HG03442 (cell line): ENCODE data around the gene ZNF485.
A peak's percentile ranks its signal among the peaks of the same experiment; 100 is the strongest.
"Not testable (repeated sequence)": the region's sequence is repeated elsewhere in the genome, so short reads cannot be mapped to it uniquely, and the experiment has no call there.

Experiments
- ATAC-seq: cut with Tn5 transposase; IDR thresholded peaks from one replicate; pipeline ENCODE4 v1.9.1; 2021; ENCODE audit warnings: mild to moderate bottlenecking, moderate library complexity; ENCODE audit not compliant: unreplicated experiment

Gene ZNF485

GRCh38 chr10:43606323-43607198 lies at the start of gene ZNF485:
ZNF485 (plus strand) TSS chr10:43606438; CDS start chr10:43607051, 613 bp downstream.
- peak; percentile 98 for ATAC-seq

GRCh38 chr10:43557214-43557613 lies 49.0 kb upstream of the ZNF485 start:
- ATAC-seq = no peak

- no peak for ATAC-seq
Observed at GRCh38 chr10:43569681-43570080, 36.6 kb upstream of the ZNF485 start.

DNA sequence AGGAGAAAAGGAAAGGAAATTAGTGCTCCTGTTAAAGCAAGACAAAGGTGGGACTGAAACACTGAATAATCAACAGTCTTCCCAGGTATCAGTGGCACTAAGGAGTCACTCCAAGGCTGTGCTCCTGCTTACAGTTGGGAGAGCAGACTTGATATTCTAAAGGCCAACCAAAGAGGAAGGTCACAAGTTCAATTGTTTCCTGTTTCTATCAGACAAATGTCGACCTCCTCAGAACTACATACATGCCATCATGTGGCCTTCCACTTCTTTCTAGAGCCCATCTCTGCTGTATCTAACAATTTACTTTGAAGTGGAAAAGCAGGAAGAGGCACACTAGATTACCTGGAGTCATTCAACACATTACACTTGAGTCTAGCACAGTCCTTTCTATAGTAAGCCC lies 35.3 kb upstream of the ZNF485 start:
- no peak for ATAC-seq

DNA sequence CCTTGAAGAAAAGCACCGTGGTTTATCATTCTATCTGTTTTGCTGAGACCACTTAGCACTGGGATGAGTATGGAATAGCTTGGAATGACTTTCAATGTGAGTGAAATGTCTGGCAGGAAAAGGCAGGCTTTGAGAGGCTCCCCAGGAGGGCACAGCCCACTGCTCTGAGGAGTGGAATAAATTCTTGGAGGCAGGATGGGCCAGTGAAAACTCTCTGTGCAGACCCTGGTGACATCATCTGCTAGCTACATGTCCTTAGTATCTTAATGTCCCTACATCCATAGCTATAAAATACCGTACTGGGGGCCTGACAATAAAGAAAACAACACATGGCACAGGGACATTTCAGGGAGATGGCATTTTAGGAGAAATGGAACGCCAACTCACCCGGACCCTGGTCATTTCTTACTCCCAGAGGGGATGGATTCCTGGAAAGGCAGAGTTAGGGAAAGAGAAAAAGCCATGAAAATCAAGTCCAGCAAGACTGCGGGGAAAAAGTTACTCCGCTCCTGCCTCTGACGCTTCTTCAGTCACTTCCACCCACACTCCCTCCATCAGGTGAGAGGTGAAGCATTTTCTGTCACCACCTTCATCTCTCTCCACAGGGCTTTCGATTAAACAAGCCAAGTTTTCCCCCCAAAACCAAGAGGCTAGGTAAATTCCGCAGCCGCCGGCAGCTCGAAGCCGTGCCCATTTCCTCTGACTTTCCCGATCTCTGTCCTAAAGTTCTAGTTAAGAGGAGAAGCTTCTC lies 32.8 kb upstream of the ZNF485 start:
- ATAC-seq = no peak

GRCh38 chr10:43574001-43574892 lies 32.0 kb upstream of the ZNF485 start, which contains the start of gene ZNF239:
ZNF239 (minus strand) TSS chr10:43574616; CDS start chr10:43558079, 16,537 bp downstream.
- ATAC-seq = peak; percentile 91

DNA sequence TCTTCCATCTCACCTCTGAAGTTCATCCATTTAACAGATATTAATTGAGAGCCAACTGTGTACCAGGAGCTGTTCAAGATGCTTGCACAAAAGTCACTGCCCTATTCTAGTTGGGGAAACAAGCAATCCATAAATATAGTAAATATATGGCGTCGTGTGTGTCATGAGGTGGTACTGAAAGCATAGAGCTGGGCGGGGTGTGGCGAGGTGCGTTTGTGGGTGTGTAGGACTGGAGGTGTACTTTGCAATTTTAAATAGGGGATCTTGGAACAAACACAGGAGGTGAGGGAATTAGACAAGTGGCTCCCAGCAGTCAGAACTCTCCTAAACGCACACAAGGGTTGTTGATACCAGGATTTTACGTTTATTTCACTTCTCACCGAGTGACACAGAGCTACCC lies 31.3 kb upstream of the ZNF485 start:
- no peak for ATAC-seq

GRCh38 chr10:43576062-43576461 lies 30.2 kb upstream of the ZNF485 start:
- ATAC-seq = no peak

DNA sequence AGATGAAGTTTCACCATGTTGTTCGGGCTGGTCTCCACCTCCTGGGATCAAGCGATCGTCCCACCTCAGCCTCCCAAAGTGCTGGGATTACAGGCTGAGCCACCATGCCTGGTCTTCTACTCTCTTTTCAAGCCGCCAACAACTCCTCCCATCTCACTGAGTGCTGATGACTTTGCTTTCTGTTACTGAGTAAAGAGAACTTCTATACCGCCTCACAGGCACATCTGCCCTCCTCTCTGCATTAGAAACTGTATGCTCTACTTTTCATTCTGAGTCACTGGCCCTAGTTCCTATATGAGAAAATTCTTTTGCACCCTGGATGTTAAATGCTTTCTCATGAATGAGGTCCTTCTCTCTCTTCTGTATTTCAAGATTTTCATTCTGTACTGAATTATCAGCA lies 29.7 kb upstream of the ZNF485 start:
- ATAC-seq = no peak

DNA sequence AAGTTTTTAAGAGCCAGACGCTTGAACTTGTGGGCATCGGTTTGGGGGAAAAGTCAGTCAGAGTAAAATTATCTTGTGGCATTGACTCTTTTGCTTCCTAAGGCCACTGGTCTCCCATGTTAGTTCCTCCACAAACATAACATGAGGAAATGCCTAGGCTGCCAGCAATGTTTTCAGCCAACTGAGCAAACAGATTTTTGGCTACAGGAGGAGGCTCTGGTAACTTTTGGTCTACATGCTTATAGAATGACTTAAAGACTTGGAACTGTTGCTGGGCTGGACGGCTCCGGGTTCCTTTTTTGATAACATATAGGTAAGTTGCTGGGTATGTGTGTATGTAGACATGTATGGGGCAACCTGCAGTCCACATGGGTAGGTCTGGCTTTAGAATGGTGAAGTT lies 22.2 kb upstream of the ZNF485 start:
- no peak for ATAC-seq

- ATAC-seq = no peak
Observed at GRCh38 chr10:43585046-43585445, 21.2 kb upstream of the ZNF485 start.

GRCh38 chr10:43585981-43586729 lies 20.1 kb upstream of the ZNF485 start:
- no peak for ATAC-seq

DNA sequence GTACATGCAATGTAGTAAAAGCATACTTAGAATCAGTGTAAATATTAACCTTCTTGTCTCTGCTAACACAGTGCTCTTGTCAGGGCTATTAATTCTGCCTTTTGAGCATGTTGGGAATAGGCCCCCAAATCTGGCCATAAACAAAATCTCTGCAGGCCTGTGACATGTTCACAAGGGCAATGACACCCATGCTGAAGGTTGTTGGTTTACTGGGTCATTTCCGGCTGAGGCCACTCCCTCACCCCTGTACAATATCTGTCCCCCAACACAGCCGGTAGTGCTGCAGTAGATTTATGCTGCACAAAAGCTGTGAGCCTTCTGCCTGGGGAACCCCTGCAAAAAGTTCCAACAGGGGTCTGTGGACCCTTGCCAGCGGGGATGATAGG lies 19.5 kb upstream of the ZNF485 start:
- ATAC-seq = not testable (repeated sequence)

- no peak for ATAC-seq
Observed at GRCh38 chr10:43591303-43591904, 14.8 kb upstream of the ZNF485 start.

DNA sequence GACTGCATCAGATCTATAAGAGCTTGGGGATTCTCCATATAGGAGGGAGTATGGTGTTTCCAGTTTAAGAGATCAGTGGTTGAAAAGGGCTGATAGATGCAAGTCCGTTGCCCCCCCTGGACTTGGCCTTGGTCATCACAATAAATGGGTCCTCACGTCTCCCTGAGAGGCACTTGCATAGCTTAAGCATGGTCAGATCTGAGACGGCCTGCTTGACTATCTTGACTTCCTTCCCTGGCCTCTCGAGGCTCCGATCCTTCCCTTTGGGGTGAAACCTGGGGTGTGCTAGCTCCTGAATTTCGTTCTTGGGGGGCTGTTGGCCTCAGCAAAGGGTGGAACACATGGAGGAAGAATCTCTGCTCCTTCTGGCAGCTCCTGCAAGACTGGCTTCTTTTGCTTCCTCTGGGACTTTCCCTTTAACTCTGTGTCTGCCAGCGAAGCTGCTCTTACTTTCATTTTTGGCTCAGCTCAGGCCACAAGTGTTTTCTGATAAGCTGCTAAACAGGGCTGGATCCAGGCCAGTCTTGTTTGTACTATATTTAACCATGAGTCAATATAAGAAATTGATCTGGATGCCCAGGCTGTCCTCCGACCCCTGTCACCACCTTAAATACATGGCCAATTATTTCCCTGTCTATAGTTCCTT lies 11.2 kb upstream of the ZNF485 start:
- ATAC-seq = peak; percentile 84

DNA sequence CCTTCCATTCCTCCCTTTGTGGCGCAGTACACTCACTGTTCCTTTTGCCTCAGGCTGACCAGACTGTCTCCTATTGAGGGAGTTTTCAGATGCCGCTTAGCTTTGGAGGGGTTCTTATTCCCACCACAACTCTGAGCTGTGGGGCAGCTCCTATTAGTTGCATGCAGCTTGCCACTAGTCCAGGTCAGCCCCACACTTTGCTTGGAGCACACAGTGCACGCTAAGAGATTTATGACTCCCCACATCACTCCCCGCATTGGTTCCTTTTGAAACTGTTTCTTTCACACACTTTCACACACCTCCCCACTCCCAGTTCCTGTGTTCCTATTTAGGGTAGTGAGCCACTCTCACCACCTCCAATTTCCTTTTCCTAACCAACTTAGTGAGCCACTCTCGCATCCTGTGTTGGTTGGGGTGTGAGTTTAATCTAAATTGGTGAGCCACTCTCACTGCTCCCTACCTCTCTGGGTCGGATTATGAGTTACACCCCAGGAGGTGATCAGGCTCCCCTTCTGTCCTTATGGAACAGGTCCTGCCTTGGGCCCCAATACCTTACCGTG lies 10.4 kb upstream of the ZNF485 start:
- peak; percentile 49 for ATAC-seq

DNA sequence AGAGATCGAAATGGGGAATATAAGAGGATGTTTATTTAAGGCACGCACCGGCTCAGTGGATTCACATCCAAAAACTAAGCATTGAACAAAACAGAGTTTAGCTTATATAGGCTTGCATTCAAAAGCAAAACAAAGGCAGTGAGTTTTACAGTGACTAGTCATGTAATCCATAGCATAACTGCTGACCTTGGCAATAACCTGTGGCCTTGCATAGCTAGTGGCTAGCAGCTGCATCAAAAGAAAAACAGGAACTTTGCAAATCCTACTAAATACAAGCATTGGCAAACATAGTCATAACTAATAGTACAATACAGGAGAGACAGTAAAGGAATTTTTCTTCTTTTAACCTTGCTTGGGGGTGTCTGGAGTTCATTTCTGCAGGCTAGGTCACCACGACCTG lies 9.7 kb upstream of the ZNF485 start:
- ATAC-seq = no peak

DNA sequence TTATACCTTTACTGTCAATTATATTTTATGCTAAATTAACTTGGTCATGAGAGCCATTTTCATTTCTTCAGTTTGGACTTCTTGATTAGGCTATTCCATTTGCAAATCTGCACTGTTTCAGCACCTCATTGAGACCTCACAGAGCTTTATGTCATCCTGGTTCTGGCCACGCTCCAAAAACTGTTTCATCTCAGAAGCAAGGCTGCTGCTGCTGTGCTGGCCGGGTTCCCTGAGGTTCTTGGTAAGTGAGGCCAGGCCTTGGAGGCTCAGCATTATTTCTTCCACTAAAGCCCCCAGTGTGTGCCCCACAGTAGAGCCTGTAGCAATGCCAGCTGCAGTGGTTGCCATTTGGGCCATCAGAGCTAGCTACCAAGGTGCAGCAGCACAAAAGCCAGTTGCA lies 7.8 kb upstream of the ZNF485 start:
- ATAC-seq = no peak

GRCh38 chr10:43599333-43599732 lies 6.9 kb upstream of the ZNF485 start:
- ATAC-seq = no peak
